Dedifferentiated amniotic fluid mesenchymal stem cell (primary cell): ENCODE measurements around the gene TTPAL.
A peak's percentile ranks its signal among the peaks of the same experiment; 100 is the strongest.

Experiments used
- DNase-seq: peaks from one replicate; pipeline ENCODE4 v3.0.0-alpha.2; 2016; ENCODE audit errors: extremely low spot score

TTPAL gene, protein sequence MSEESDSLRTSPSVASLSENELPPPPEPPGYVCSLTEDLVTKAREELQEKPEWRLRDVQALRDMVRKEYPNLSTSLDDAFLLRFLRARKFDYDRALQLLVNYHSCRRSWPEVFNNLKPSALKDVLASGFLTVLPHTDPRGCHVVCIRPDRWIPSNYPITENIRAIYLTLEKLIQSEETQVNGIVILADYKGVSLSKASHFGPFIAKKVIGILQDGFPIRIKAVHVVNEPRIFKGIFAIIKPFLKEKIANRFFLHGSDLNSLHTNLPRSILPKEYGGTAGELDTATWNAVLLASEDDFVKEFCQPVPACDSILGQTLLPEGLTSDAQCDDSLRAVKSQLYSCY

DNA sequence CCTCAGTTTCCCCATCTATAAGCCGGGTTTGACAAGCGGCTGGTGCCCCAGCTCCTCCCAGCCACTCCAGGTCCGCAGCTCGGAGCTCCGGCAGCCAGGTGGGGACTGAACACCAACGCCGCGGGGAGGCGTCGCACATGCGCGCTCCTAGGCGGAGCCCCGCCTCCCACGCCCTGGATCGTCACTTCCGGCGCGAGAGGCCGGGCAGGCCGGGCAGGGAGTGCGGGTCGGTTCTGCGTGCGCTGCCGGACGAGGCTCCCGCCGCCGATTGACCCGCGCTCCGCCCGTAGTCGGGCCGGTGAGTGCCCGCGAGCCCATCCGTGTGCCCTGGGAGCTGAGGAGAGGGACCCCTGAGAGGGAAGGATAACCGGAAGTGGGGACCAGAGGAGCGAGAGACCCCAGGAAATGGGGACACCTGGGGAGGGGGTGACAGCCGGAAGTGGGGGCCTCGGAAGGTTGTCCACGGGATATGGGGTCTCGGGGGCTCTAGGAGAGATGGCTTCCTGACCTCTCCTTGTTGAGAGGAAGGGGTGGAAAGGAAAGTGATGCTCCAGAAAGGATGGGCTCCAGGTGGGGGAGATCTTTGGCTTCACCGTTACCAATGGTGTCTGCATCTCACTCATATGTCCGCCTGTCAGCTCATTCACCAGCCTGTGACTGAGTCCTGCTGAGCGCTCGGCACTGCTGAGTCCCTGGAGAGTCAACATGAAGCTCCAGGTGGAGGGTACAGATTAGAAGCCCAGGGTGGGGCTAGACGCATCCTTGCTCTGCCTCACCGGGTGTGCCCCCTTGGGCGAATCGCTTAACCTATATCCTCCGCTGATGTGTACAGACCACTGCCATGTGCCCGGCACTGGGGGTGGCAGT lies at the start of gene TTPAL:
Gene TTPAL, plus strand, starts transcription at position 181 of the 867 bp plus-strand sequence. CDS start 4,126 bp downstream, outside the sequence.
- DNase-seq, result peak; percentile 73

DNA sequence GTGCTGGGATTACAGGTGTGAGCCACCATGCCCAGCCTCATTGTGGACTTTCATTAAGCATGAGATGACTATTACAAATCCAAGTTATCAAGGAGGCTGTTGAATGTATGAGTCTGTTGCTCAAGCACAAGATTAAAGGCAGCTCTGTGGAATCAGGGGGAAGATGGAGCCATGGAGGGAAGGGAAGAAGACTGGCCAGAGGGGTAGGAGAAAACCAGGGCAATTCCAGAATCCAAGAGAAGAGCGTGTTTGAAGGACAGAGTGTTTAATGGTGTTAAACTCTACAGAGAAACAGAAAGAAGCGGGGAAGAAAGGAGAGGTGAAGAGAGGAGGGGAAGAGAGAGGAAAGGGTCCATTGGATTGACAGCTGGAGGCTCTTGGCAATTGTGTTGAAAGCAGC lies 49.8 kb upstream of the TTPAL start:
- DNase-seq, result no peak

DNA sequence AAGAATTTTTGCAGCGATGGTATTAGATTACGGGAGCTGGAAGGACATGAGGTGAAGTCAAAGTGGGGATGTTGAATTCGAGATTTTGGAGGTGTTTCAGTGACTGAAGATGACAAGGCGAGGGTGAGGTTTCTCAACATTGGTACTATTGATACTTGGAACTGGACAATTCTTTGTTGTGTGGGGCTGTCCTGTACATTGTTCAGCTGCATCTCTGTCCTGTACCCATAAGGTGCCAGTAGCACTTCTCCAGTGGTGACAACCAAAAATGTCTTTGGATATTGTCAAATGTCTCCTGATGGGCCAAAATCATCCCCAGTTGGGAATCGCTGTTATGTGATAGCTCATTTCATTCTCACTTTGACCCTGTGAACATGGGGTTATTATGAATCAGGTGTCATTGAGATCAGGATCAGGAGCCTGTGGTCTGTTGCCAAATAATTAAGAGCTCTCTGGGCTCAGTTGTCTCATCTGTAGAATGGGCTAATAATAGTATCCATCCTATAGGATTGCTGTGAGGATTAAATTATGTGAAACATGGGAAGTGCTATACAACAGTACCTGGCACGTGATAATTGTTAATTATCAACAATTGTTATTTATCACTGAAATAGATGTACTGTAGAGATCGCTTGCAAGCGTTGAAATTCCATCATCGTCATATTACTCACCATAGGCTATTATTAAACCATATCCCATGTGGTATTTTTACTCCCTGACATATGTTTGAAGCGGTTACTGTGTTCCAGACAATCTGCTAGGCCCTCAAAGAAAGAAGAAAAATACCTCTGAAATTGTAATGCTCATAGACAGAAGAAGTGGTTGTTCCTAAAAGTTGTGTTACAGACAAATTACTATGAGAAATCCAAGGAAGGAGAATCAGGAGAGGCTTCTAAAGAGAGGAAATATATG lies 48.5 kb upstream of the TTPAL start:
- DNase-seq, result no peak

DNA sequence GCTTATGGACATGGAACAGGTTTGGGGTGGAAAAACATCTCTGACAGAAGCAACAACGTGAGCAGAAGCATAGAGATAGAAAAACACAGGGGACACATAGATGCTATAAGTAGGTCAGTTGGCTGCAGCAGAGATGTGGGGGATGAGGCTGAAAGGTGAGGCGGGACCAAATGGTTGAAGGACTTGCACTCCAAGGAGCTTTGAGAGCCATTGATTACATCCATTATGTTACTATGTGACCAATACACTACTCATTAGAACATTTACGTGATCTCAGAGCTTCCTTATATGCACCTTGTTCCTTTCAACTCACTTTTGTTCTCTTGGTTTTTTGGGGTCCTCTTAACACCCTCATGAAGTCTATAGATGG lies 47.9 kb upstream of the TTPAL start:
- DNase-seq, result no peak

DNA sequence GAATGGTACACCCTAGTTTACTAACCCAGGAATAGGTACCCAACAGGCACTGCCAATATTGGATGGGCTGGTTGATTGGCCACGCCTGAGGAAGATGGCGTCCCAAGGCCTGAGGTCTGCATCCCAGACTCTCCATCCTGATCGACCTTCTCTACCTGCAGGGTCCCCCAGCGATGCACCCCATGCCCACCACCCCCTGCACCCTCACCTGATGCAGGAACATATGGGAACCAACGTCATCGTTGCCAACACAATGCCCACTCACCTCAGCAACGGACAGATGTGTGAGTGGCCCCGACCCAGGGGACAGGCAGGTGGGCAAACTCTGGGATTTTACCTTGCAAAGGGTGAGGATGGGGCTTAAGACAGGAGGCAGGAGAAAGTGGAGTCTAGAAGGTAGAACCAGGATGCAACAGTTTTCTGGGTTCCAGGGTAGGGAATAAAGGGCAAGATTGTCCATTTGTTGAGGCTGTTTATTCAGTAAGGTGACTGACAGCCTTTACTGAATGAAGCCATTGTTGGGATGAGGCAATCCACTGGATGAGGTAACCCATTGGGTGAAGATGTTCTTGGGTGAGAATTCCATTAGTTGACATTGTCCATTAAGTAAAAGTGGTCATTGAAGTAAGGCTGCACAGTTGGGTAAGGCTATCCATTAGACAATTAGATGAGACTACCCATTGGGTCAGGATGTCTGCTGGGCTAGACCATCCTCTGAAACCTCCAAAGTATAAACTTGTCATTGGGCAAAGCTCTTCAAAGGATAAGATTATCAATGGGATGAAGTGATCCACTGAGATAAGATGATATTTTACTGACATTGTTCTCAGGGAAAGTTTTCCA lies 47.3 kb upstream of the TTPAL start:
- no peak for DNase-seq

DNA sequence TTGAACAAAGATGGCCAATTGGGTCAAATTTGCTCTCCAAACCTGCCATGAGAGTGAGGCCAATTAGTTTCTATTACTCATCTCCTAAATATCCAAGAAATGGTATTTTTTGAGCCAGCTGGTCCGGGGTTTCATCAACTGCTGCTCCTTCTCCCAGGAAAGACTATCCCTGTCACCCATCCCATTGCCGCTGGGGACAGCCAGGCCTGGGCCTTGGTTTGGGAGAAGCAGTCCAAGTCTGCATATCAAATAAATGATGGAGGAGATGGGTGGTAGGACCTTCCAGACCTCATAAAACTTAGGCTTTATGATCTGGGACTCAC lies 46.7 kb upstream of the TTPAL start:
- DNase-seq, result no peak

DNA sequence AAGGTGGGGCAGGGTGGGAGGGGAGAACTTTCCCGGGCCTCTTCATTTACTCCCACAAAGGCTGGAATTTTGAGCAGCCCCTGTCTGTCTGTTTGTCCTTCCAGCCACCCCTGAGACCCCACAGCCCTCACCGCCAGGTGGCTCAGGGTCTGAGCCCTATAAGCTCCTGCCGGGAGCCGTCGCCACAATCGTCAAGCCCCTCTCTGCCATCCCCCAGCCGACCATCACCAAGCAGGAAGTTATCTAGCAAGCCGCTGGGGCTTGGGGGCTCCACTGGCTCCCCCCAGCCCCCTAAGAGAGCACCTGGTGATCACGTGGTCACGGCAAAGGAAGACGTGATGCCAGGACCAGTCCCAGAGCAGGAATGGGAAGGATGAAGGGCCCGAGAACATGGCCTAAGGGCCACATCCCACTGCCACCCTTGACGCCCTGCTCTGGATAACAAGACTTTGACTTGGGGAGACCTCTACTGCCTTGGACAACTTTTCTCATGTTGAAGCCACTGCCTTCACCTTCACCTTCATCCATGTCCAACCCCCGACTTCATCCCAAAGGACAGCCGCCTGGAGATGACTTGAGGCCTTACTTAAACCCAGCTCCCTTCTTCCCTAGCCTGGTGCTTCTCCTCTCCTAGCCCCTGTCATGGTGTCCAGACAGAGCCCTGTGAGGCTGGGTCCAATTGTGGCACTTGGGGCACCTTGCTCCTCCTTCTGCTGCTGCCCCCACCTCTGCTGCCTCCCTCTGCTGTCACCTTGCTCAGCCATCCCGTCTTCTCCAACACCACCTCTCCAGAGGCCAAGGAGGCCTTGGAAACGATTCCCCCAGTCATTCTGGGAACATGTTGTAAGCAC lies 46.0 kb upstream of the TTPAL start:
- no peak for DNase-seq

DNA sequence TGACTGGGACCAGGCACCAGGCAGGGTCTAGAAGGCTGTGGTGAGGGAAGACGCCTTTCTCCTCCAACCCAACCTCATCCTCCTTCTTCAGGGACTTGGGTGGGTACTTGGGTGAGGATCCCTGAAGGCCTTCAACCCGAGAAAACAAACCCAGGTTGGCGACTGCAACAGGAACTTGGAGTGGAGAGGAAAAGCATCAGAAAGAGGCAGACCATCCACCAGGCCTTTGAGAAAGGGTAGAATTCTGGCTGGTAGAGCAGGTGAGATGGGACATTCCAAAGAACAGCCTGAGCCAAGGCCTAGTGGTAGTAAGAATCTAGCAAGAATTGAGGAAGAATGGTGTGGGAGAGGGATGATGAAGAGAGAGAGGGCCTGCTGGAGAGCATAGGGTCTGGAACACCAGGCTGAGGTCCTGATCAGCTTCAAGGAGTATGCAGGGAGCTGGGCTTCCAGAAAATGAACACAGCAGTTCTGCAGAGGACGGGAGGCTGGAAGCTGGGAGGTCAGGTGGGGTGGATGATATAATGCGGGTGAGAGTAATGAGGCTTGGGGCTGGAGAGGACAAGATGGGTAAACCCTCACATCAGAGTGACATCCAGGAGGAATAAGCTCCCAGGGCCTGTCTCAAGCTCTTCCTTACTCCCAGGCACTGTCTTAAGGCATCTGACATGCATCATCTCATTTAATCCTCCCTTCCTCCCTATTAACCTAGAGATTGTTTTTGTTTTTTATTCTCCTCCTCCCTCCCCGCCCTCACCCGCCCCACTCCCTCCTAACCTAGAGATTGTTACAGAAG lies 45.2 kb upstream of the TTPAL start:
- DNase-seq, result no peak

DNA sequence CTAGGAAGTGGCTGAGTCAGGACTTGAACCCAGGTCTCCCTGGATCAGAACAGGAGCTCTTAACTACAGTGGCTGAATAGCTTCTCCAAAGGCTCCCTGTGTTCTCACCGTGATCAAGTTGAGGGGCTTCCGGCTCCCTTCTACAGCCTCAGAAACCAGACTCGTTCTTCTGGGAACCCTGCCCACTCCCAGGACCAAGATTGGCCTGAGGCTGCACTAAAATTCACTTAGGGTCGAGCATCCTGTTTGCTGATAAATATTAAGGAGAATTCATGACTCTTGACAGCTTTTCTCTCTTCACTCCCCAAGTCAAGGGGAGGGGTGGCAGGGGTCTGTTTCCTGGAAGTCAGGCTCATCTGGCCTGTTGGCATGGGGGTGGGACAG lies 44.6 kb upstream of the TTPAL start:
- DNase-seq, result no peak

DNA sequence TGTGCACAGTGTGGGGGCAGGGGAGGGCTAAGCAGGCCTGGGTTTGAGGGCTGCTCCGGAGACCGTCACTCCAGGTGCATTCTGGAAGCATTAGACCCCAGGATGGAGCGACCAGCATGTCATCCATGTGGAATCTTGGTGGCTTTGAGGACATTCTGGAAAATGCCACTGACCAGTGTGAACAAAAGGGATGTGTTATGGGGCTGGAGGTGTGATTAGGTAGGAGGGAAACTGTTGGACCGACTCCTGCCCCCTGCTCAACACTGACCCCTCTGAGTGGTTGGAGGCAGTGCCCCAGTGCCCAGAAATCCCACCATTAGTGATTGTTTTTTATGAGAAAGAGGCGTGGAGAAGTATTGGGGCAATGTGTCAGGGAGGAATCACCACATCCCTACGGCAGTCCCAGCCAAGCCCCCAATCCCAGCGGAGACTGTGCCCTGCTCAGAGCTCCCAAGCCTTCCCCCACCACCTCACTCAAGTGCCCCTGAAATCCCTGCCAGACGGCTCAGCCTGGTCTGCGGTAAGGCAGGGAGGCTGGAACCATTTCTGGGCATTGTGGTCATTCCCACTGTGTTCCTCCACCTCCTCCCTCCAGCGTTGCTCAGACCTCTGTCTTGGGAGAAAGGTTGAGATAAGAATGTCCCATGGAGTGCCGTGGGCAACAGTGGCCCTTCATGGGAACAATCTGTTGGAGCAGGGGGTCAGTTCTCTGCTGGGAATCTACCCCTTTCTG lies 44.0 kb upstream of the TTPAL start:
- DNase-seq, result no peak

DNA sequence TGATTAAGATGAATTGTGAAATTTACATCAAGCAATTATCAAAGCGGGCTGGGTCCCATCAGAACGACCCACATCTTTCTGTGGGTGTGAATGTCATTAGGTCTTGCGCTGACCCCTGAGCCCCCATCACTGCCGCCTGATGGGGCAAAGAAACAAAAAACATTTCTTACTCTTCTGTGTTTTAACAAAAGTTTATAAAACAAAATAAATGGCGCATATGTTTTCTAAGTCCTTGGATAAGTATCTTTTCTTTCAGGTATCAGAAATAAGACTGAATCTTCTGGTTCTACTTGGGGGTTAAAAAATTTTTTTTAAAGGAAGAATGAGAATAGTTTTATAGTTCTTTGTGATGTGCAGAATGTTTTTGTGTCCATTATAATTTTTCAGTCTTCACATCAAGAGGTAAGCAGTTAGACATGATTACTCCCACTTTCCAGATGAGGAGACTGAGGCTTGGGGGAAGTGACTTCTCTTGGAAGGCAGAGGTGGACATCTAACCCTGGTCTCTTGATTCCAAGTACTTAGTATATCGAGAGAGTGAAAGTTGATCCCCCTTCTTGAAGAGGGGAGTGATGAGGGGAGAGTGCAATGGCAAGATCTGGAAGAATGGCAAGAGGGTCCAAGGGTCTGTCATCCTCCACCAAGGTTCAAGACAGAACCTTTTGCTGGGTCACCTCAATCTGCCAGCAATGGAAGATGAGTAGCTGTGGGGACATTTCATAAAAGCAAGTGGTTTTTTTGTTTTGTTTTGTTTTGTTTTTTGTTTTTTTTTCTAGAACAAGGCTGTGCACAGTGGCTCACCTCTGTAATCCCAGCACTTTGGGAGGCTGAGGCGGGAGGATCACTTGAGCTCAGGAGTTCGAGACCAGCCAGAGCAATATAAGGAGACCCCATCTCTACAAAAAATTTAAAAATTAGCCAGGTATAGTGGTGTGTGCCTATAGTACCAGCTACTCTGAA lies 42.8 kb upstream of the TTPAL start:
- DNase-seq, result no peak

DNA sequence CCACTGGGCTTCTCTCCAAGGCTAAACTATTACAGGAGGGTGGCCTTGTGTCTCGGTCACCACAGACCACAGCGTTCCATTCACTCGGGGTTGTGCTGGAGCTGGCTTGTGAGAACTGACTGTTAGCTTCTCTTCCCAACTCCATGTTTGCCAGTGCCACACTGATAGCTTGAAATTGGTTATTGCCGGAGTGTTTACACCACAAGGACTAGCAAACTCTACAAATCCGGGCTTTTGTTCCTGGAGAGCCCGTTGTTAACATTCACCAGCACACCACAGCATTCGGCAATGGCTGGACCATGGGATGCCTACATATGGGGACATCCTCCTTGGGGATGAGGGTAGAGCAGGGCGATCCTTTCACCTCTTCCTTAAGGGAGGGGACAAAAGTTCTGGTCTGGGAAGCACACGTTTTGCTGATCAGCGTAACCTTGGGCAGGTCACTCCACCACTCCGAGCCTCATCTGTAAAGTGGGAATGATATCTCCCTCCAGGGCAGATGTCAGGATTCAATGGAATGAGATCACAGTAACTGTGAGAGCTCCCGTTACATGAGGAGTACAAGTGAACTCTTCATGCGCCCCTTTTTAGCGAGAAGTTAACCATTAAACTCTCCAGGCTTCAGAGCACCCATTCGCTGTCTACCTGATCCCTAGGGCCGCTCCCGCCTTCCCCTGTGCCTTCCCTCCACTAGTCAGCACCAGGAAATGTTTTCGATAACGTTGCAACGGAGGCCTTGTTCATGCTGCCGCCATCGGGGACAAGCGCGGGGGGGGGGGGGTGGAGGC lies 41.7 kb upstream of the TTPAL start:
- no peak for DNase-seq

DNA sequence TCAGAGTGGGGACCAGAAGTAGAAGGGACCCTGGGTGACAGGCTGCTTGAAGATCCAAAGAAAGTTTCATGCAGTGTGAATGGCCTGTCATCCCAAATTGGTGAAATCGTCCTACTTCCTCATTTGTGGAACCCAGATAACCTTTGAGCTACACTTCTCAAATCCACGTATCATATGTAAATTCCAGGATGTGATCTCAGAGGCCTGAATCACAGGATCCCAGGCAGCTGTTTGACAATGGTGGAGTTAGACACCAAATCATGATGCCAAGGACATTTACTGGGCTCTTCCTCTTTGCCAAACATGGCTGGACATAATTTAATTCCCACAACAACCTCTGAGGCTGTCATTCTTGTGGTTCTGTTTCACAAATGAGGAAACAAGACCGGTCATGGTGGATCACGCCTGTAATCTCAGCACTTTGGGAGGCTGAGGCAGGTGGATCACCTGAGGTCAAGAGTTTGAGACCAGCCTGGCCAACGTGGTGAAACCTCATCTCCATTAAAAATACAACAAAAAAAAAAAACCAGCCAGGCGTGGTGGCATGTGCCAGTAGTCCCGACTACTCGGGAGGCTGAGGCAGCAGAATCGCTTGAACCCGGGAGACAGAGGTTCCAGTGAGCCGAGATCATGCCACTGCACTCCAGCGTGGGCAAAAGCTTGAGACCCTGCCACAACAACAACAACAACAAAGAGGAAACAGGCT lies 39.9 kb upstream of the TTPAL start:
- no peak for DNase-seq

DNA sequence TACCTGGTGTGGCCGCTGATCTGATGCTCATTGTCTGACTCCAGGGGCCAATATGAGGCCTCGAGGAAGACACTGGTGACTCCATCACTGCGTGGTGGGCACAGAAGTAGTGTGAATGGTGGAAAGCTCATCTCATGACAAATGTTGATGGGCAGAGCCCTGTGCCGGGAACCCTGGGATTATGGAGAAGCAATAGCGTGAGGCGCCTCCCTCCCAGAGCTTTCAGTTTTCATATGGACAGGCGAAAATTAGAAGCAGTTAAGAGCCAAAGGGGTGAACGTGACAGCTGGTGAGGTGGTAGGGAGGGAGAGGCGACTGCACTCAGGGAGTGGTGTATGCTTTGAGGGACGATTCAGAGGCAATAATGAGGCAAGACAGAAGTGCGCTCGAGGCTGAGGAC lies 39.3 kb upstream of the TTPAL start:
- no peak for DNase-seq

DNA sequence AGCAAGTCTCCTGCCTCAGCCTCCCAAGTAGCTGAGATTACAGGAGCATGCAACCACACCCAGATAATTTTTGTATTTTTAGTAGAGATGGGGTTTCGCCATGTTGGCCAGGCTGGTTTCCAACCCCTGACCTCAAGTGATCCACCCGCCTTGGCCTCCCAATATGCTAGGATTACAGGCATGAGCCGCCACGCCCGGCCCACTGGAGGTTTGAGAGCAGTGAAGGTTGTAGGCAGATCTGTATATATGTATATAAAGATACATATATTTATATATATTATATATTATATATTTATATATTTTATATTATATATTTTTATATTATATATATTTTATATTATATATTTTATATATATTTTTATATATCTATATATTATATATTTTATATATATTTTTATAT lies 38.2 kb upstream of the TTPAL start:
- DNase-seq, result no peak

DNA sequence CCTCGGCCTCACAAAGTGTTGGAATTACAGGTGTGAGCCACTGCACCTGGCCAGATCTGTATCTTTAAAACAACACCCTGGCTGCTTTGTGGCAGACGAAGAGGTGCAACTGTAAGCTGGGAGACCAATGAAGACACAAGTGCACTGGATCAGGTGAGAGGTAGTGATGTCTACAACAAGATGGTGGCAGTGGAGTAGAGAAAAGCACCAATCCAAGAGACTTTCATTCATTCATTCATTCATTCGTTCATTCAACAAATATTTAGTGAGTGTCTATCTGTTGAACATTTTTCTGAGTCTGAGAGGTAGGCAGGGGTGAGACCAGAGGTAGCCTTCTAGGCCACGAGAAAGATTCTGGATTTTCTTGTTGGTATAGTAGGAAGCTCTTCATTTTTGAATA lies 36.9 kb upstream of the TTPAL start:
- DNase-seq, result no peak
